Epithelial cell of alveolus of lung (primary cell): ENCODE results near the gene DENND4A. TPM values are rescaled to one million over a fixed set of nuclear protein-coding genes. Genes with fewer than 3 reads are reported as not detected.

Source experiments
- total RNA-seq: library from RNA; depleted of rRNA; stranded (reverse); fragments of >200 nt; gene quantifications from 2 replicates; pipeline ENCODE4 v1.2.1, GENCODE V29; 2015

DENND4A gene
- 15.8 and 17.4 TPM in 2 replicates for total RNA-seq

DNA sequence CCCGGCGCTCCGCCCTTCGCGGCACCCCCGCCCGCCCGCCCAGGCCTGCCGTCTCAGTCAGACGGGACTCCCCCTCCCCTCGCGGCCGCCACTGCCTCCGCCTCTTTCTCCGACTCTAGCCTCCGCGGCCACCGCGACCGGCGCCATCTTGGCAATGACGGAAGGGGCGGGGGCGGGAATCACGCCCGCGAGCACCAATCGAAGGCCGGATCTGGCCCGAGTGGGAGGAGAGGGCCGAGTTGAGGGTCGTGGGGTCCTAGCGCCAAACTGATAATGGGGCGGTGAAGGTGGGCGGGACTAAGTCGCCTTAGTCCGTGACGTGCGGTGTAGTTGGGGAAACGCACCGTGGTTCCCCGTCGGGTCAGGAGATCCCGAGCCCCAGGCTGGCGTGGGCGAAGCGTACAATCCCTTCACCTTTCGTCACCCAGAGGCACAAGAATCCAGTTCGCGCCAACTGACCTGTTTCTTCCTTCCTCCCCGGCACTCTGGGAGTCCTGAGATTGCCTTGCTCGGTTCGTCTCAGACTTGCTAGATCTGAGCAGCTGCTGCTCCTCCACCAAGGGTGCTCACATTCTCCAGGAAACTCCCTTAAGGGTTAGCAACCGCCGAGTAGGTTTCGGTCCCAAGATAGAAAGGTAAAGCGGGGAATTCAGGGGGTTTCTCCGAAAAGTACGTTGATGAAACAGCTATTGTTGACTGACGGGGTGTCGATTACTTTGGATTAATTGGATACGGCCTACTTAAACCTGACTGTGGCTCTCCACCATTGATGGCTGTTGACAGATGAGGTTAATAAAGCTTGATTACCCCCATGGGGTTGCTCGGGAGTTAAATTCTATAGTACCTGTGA, at the start of gene DENND4A:
Gene DENND4A (minus strand): TSS at position 156 of the 850 bp plus-strand sequence. CDS start 35,843 bp downstream, outside the sequence.

DNA sequence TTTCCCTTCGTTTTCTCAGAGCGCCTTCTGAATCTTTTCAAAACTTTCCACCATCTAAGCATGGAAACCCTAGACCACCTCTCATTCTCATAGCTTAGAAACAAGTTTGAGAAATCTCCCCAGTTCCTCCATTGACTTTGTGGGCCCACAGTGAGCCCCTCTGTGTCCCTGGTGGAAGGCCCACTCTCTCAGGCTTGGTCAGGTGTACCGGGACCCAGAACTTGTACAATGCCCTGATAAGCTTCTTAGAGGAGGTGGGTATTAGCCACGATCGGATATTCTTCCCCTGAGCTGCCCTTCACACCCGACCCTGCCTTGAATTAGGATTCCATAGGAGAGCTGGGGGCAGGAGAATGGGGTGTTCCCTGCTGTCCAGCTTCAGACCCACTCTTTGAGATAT, 170.5 kb downstream of the DENND4A start, which contains the start of gene SLC24A1:
Gene SLC24A1 (plus strand): TSS at position 301 of the 400 bp plus-strand sequence. CDS start 2,143 bp downstream, outside the sequence.

DNA sequence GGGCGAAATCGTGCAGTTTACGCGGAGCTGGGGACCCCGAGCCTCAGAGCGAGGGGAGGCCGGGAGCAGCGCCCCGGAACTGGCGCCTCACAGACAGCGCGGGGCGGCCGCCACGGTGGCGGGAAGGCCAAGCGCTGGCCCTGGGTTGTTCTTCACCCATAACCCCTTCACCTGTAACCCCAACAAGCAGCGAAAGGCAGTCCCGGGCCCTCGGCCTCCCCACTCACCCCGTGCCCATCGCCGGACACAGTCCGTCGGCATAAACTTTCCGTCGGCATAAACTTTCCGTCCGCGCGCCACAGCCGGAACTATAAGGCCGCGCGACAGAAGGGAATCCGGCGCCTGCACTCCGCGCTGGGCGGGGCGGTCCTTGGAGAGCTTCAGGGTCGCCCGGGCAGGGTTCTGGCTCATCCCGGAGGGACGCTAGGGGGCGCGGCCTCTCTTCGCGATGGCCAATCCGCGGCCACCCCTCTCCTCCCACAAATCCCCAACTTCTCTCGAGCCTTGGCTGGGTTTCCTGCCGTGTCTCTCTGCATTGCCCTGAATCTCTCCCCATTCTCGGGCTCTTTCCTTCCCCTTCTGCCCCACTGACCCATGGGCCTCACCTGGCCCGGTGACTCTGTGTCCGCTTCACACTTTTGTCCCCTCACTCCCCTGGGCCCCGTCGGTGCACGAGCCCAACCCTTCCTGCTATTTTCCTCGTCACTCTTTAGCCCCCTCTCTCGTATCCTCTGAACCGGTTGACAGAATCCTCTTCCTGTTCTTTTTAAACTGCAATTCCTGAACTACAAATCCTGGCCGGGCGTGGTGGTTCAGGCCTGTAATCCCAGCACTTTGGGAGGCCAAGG, 181.0 kb downstream of the DENND4A start, which contains the start of gene INTS14:
Gene INTS14 (minus strand): TSS at position 261 of the 848 bp plus-strand sequence. CDS start 3,751 bp downstream, outside the sequence.

Other genes with a start within 250 kb of the DENND4A start
- gene INTS14, start 181.2 kb downstream of the DENND4A start, total RNA-seq = 29.9 and 50.4 TPM in 2 replicates
- gene SLC24A1, start 170.4 kb downstream of the DENND4A start, total RNA-seq = 4.3 and 13.0 TPM in 2 replicates
- 208 and 221 TPM in 2 replicates for gene RAB11A, start 77.2 kb upstream of the DENND4A start, total RNA-seq